ENCODE measurements around the gene GHR.

Gene GHR

GRCh38 chr5:42749020-42749419 is 325.8 kb downstream of the GHR start:
- Histone ChIP-seq H3K9me3 (ENCODE audit: insufficient read depth, low read depth, low read length) (no peaks in the 10 kb centered on the region), H3K4me3 (ENCODE audit: low read length) (no peak overlapping the region), H3K36me3 (ENCODE audit: insufficient read depth, low read depth, low read length) (no peaks in the 10 kb centered on the region), H3K27me3 (ENCODE audit: insufficient read depth, low read length) (no peaks in the 10 kb centered on the region), H3K9ac (ENCODE audit: low read depth, low read length) (no peak overlapping the region), H3K27ac (ENCODE audit: low read length) (no peak overlapping the region), H3K4me1 (ENCODE audit: insufficient read depth, low read length) (no peaks in the 10 kb centered on the region)

DNA sequence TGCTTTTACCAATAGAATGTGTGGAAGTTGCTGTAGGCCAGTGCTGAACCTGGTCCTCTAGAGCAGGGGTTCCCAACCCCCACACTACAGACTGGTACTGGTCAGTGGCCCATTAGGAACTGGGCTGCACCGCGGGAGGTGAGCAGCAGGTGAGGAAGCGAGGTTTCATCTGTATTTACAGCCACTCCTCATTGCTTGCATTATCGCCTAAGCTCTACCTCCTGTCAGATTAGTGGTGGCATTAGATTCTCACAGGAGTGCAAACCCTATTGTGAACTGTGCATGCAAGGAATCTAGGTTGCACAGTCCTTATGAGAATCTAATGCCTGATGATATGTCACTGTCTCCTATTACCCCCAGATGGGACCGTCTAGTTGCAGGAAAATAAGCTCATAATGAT is 327.3 kb downstream of the GHR start:
- H3K27ac ChIP-seq (ENCODE audit: low read length): no peak overlapping the region
- no peaks in the 10 kb centered on the region for H3K36me3 ChIP-seq (ENCODE audit: insufficient read depth, low read depth, low read length)
- no peak overlapping the region for H3K9ac ChIP-seq (ENCODE audit: low read depth, low read length)
- no peaks in the 10 kb centered on the region for H3K4me1 ChIP-seq (ENCODE audit: insufficient read depth, low read length)
- H3K27me3 ChIP-seq (ENCODE audit: insufficient read depth, low read length): no peaks in the 10 kb centered on the region
- no peaks in the 10 kb centered on the region for H3K9me3 ChIP-seq (ENCODE audit: insufficient read depth, low read depth, low read length)
- H3K4me3 ChIP-seq (ENCODE audit: low read length): no peak overlapping the region

- no peak overlapping the region for H3K9ac ChIP-seq (ENCODE audit: low read depth, low read length)
- H3K36me3 ChIP-seq (ENCODE audit: insufficient read depth, low read depth, low read length): no peaks in the 10 kb centered on the region
- no peaks in the 10 kb centered on the region for H3K4me1 ChIP-seq (ENCODE audit: insufficient read depth, low read length)
- H3K27ac ChIP-seq (ENCODE audit: low read length): no peak overlapping the region
- H3K4me3 ChIP-seq (ENCODE audit: low read length): no peak overlapping the region
- no peaks in the 10 kb centered on the region for H3K27me3 ChIP-seq (ENCODE audit: insufficient read depth, low read length)
- H3K9me3 ChIP-seq (ENCODE audit: insufficient read depth, low read depth, low read length): no peaks in the 10 kb centered on the region
Observed at GRCh38 chr5:42751044-42751443, 327.8 kb downstream of the GHR start.

DNA sequence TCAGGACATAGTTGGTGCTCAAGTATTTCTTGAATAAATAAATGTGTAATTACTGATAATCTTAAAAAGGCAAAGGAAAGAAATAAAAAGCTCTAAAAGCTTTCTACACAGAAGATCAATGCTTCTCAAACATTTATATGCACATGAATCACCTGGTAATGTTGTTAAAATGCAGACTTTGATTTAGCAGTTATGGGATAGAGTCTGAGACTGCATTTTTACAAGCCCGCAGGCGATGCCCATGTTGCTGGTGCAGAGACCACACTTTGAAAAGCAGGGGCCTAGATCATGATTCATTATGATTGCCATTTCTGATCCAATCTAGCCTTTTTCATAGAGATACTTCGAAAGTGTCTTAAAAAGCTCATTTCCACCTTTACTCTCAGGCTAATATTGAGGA is 329.9 kb downstream of the GHR start:
- Histone ChIP-seq H3K27ac (ENCODE audit: low read length) (no peak overlapping the region), H3K9ac (ENCODE audit: low read depth, low read length) (no peak overlapping the region), H3K27me3 (ENCODE audit: insufficient read depth, low read length) (no peaks in the 10 kb centered on the region), H3K4me1 (ENCODE audit: insufficient read depth, low read length) (peaks cover under 1% of the 10 kb centered on the region; the same call in 1 of the 2 replicates), H3K4me3 (ENCODE audit: low read length) (no peak overlapping the region), H3K36me3 (ENCODE audit: insufficient read depth, low read depth, low read length) (no peaks in the 10 kb centered on the region), H3K9me3 (ENCODE audit: insufficient read depth, low read depth, low read length) (no peaks in the 10 kb centered on the region)

GRCh38 chr5:42756606-42757601 is 333.7 kb downstream of the GHR start, which contains the start of gene CCDC152:
CCDC152 (plus strand) TSS chr5:42756818; CDS start chr5:42759122, 2,304 bp downstream.
- Histone ChIP-seq H3K4me3 (ENCODE audit: low read length) (no peak within 1 kb of the TSS), H3K9ac (ENCODE audit: low read depth, low read length) (no peak within 1 kb of the TSS), H3K27ac (ENCODE audit: low read length) (no peak within 1 kb of the TSS), H3K27me3 (ENCODE audit: insufficient read depth, low read length) (no peaks in the 10 kb centered on the region), H3K36me3 (ENCODE audit: insufficient read depth, low read depth, low read length) (no peaks in the 10 kb centered on the region), H3K9me3 (ENCODE audit: insufficient read depth, low read depth, low read length) (no peaks in the 10 kb centered on the region), H3K4me1 (ENCODE audit: insufficient read depth, low read length) (peaks cover 4% of the 10 kb centered on the region; the same call in 1 of the 2 replicates)

DNA sequence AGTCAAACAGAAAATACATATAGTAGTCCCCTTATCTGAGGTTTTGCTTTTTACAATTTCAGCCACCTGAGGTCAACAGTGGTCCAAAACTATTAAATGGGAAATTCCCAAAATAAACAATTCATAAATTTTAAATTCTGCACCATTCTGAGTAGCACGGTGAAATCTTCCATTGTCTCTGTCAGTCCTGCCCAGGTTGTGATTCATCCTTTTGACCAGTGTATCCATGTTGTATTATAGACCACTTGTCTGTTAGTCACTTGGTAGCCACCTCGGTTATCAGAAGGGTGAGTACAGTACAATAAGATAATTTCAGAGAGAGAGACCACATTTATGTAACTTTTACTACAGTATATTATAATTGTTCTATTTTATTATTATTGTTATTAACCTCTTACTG is 336.2 kb downstream of the GHR start:
- Histone ChIP-seq H3K36me3 (ENCODE audit: insufficient read depth, low read depth, low read length) (no peaks in the 10 kb centered on the region), H3K27ac (ENCODE audit: low read length) (no peak overlapping the region), H3K4me3 (ENCODE audit: low read length) (no peak overlapping the region), H3K27me3 (ENCODE audit: insufficient read depth, low read length) (no peaks in the 10 kb centered on the region), H3K4me1 (ENCODE audit: insufficient read depth, low read length) (peaks cover 4% of the 10 kb centered on the region; the same call in 1 of the 2 replicates), H3K9me3 (ENCODE audit: insufficient read depth, low read depth, low read length) (no peaks in the 10 kb centered on the region), H3K9ac (ENCODE audit: low read depth, low read length) (no peak overlapping the region)

DNA sequence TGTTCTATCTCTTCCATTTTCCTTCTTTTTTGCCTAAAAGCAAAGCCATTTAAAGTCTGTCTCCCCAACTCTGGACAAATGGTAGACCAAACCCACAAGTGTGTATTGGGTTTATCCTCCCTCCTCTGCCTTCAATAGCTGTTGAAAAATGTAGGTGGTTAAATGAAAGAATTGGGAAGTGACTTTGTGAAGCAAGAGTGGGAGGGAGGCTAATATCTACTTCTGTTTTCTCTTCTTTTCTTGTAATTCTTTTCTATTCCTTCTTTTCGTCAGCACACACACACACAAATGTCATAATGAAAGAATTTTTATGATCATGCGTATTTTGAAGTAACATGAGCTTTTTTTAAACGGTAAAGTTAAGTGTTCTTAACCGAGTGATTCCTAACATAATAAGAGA is 337.2 kb downstream of the GHR start:
- no peaks in the 10 kb centered on the region for H3K27me3 ChIP-seq (ENCODE audit: insufficient read depth, low read length)
- no peak overlapping the region for H3K9ac ChIP-seq (ENCODE audit: low read depth, low read length)
- H3K27ac ChIP-seq (ENCODE audit: low read length): no peak overlapping the region
- H3K4me1 ChIP-seq (ENCODE audit: insufficient read depth, low read length): peaks cover 4% of the 10 kb centered on the region; the same call in 1 of the 2 replicates
- H3K4me3 ChIP-seq (ENCODE audit: low read length): no peak overlapping the region
- H3K36me3 ChIP-seq (ENCODE audit: insufficient read depth, low read depth, low read length): no peaks in the 10 kb centered on the region
- no peaks in the 10 kb centered on the region for H3K9me3 ChIP-seq (ENCODE audit: insufficient read depth, low read depth, low read length)

DNA sequence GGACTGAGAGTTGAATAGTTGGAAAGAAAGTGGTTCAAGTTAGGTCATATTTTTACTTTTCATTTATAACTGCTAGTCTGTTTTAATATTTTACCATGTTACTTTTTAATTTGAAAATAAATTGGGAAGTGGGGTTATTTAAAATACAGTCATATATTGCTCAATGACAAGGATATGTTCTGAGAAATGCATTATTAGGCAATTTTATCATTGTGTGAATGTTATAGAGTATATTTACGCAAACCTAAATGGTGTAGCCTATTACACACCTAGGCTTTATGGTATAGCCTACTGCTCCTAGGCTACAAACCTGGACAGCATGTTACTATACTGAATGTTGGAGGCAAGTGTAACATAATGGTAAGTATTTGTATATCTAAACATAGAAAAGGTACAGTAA is 338.6 kb downstream of the GHR start:
- Histone ChIP-seq H3K27me3 (ENCODE audit: insufficient read depth, low read length) (no peaks in the 10 kb centered on the region), H3K27ac (ENCODE audit: low read length) (no peak overlapping the region), H3K36me3 (ENCODE audit: insufficient read depth, low read depth, low read length) (no peaks in the 10 kb centered on the region), H3K9me3 (ENCODE audit: insufficient read depth, low read depth, low read length) (no peaks in the 10 kb centered on the region), H3K4me3 (ENCODE audit: low read length) (no peak overlapping the region), H3K4me1 (ENCODE audit: insufficient read depth, low read length) (peaks cover 4% of the 10 kb centered on the region; the same call in 1 of the 2 replicates), H3K9ac (ENCODE audit: low read depth, low read length) (no peak overlapping the region)

- Histone ChIP-seq H3K9ac (ENCODE audit: low read depth, low read length) (no peak overlapping the region), H3K9me3 (ENCODE audit: insufficient read depth, low read depth, low read length) (no peaks in the 10 kb centered on the region), H3K27me3 (ENCODE audit: insufficient read depth, low read length) (no peaks in the 10 kb centered on the region), H3K4me1 (ENCODE audit: insufficient read depth, low read length) (no peaks in the 10 kb centered on the region), H3K27ac (ENCODE audit: low read length) (no peak overlapping the region), H3K36me3 (ENCODE audit: insufficient read depth, low read depth, low read length) (no peaks in the 10 kb centered on the region), H3K4me3 (ENCODE audit: low read length) (no peak overlapping the region)
Observed at GRCh38 chr5:42767491-42768105, 344.4 kb downstream of the GHR start.

GRCh38 chr5:42768106-42768504 is 344.9 kb downstream of the GHR start:
- H3K9me3 ChIP-seq (ENCODE audit: insufficient read depth, low read depth, low read length): no peaks in the 10 kb centered on the region
- H3K27me3 ChIP-seq (ENCODE audit: insufficient read depth, low read length): no peaks in the 10 kb centered on the region
- no peak overlapping the region for H3K27ac ChIP-seq (ENCODE audit: low read length)
- no peaks in the 10 kb centered on the region for H3K4me1 ChIP-seq (ENCODE audit: insufficient read depth, low read length)
- no peak overlapping the region for H3K4me3 ChIP-seq (ENCODE audit: low read length)
- no peak overlapping the region for H3K9ac ChIP-seq (ENCODE audit: low read depth, low read length)
- no peaks in the 10 kb centered on the region for H3K36me3 ChIP-seq (ENCODE audit: insufficient read depth, low read depth, low read length)

- Histone ChIP-seq H3K4me1 (ENCODE audit: insufficient read depth, low read length) (no peaks in the 10 kb centered on the region), H3K9me3 (ENCODE audit: insufficient read depth, low read depth, low read length) (no peaks in the 10 kb centered on the region), H3K4me3 (ENCODE audit: low read length) (no peak overlapping the region), H3K27me3 (ENCODE audit: insufficient read depth, low read length) (no peaks in the 10 kb centered on the region), H3K9ac (ENCODE audit: low read depth, low read length) (no peak overlapping the region), H3K27ac (ENCODE audit: low read length) (no peak overlapping the region), H3K36me3 (ENCODE audit: insufficient read depth, low read depth, low read length) (no peaks in the 10 kb centered on the region)
Observed at GRCh38 chr5:42770003-42770402, 346.8 kb downstream of the GHR start.

Measured in iPS-20b (cell line).